Left forelimb (tissue), 1 donor: ENCODE results near the gene POLR3F.
"Not testable (repeated sequence)": the region's sequence is repeated elsewhere in the genome, so short reads cannot be mapped to it uniquely, and the experiment has no call there.

ENCODE experiments used
- DNase-seq: peaks from one replicate; pipeline ENCODE4 v3.0.0-alpha.2; 2018; ENCODE audit warnings: low spot score

Gene POLR3F, protein sequence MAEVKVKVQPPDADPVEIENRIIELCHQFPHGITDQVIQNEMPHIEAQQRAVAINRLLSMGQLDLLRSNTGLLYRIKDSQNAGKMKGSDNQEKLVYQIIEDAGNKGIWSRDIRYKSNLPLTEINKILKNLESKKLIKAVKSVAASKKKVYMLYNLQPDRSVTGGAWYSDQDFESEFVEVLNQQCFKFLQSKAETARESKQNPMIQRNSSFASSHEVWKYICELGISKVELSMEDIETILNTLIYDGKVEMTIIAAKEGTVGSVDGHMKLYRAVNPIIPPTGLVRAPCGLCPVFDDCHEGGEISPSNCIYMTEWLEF

DNA sequence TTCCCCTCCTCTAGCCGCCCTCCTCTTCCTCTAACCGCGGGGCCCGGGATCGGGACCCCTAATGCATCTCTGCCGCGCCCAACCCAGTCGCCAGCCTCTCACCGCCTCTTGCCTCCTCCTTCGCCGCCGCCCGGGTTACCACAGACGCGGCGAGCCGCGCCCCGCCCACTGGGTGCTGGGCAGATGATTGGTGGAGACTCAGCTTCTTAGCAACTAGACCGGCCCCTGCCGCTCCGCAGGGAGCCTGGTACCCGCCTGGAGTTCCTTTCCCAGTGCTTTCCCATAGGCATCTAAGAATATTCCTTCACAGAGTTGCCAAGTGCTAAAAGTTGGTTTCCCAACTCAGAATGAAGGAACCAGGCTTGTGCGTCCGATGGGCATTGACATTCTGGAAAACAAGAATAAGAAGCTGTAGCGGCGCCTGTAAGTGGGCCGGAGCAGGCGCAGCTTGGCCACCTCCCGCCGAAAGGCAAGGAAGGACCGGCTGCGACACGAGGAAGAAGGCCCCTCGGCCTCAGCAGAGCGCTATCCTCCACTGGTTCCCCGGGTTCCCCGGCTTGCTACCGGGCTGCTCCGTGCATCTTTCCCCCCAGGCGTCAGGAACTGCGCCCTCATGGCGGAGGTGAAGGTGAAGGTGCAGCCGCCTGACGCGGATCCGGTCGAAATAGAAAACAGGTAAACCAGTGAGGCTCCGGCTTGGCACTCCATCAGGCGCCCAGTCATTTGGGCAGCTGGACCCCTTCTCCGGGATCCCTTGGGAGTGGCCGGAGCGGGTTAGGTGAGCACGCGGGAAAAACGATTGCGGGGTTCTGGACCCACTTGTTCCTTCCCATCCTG lies at the start of gene POLR3F, which contains the start of gene DZANK1:
TSS of gene POLR3F (plus strand) at position 497 of the 837 bp plus-strand sequence. CDS start at position 614, 117 bp downstream.
TSS of gene DZANK1 (minus strand) at position 137 of the 837 bp plus-strand sequence. CDS start 1,672 bp downstream, outside the sequence.
- peak; percentile 98 for DNase-seq

DNA sequence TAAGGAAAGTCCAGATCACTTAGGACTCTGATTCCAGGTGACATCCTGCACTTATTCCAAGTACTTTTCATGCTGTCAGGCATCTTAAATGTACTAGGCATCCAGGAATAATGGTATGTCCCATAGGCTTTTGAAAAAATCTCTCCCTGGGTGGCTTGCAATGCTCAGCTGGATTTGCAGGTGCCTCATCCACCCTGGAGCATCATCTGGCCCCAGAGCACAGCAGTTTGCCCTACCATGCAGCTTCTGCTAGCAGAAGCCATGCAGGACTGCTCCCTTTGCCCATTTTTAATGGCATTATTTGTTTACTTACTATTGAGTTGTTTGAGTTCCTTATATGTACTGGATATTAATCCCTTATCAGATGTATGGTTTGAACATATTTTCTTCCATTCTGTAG lies 45.6 kb upstream of the POLR3F start:
- DNase-seq, result no peak

DNA sequence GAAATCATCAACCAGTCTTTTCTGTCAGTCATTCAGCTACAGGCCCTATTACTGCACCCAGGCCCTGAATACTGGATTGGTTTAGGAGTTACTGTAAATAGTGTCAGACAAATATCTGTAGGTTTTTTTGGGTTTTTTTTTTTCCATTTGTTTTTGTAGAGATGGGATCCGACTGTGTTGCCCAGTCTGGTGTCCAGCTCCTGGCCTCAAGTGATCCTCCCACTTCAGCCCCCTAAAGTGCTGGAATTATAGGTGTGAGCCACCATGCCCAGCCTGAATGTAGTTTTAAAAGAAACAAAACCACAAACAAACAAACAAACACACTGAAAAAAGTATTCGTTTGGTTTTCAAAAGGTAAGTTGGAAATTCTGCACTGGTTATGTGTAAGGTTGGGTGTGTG lies 40.0 kb upstream of the POLR3F start:
- no peak for DNase-seq

DNA sequence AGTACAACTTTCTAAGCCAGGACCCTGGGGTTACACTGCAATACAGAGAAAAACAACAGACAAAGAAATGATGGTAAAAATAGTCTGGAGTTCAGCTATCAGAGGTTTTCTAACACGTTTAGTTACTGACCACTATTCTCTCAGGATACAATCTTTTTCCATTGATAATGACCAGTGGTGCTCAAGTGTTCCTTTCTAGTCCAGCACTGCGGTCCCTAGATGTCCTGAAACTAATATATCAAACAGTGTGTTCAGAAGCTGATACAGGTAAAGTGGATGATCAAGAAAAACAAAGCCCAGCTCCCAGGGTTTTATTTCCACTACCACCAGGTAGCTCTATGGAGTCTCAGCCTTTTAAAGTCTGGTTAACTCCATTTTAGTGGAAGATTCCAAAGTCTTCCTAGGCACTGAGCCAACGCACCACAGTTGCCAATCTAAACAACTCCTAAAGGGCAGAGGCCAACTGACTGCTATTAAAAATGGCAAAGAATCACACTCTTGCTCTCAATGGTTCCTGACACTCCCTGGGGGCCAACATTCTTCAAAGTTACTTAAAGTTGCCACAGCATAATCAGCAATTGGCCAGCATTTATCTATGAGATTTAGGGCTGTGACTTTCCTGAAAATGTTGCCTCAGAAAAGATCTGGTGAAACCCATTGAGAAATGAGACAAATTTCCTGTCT lies 38.6 kb upstream of the POLR3F start:
- DNase-seq, result no peak

DNA sequence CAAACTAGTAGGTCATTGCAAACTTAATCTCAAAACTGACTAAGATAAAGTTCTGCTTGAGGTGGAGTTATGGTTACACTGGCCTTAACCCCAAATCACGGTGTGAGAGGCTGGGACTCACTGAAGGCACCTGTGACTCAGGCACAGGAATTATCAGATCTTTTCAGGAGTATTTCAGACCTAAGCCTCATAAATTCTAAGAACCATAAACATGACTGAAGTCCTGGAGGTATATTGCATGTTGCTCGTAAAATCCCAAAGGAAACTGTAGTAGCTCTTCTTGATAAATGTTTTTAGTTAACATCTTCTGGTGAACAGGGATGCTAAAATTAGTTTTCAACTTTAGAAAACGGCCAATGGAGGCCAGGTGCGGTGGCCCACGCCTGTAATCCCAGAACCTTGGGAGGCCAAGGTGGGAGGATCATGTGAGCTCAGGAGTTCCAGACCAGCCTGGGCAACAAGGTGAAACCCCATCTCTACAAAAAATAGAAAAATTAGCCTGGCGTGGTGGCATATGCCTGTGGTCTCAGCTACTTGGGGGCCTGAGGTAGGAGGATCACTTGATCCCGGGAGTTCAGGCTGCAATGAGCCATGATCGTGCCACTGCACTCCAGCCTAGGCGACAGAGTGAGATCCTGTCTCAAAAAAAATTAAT lies 36.9 kb upstream of the POLR3F start:
- DNase-seq, result no peak

DNA sequence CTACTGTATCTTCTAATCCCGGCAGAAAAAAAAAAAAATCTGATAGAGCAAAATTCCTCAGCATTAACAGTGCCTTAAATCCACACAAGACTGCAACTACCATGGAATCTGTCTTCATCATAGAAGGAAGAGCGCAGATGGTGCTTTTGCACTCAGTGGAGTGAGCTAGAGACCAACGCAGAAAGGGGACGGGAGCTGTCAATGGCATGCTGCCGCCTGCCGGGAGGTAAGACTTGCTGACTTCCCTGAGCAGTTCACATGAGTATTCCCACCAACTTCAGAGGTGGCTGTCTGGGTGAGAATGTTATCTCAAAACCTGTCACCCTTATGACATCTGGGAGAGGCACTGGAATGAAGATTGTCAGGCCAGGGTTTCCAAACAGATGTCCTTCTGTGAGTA lies 36.0 kb upstream of the POLR3F start:
- DNase-seq, result no peak

DNA sequence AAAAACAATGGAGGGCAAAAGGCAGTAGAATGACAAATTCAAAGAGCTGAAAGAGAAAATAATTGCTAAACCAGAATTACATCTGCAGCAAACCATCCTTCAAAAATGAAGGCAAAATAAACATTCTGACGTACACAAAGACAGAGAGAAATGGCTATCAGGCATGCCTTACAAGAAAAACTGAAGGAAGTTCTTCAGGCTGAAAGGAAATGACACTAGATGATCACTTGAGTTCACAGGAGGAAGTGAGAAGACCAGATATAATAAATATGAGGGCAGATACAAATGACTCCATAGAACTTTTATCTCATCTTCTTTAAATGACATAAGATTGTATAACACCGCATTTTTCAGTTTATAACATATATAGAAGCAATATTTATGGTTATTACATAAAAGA lies 30.3 kb upstream of the POLR3F start:
- no peak for DNase-seq

DNA sequence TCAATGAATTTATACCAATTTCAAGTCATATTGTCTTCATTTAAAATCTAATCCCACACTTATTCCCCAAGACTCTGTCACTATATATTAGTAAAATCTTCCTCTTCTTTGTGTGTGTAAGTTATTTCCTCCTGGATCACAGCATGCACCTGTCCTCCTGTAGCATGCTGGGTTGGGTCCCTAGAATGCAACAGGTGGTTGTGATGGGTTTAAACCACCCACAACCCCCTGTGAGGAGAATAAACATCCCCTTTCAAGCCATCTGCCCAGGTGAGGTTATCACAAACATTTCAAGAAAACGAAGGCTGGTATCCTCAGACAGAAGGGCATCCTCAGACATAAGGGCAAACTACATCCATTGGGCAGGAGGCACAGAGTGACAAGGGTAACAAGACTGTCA lies 26.8 kb upstream of the POLR3F start:
- DNase-seq, result no peak

DNA sequence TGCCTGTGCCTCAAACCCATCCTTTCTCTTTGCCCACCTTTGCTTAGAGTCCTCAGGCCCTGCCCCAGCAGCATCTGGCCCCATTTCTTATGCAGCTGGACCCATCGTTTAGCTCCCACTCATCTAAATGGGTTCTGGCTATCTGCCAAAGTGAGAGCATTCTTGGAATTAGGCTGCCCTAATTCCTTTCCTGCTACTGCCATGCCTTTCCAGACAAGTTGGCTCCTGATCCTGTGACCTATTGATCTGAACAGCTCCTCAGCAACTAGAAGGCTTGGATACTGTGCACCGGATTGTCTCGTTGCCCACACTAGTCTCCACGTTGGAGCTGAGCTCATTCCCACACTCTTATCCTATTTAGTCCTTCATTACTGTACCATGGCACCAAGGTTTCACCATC lies 23.3 kb upstream of the POLR3F start:
- no peak for DNase-seq

DNA sequence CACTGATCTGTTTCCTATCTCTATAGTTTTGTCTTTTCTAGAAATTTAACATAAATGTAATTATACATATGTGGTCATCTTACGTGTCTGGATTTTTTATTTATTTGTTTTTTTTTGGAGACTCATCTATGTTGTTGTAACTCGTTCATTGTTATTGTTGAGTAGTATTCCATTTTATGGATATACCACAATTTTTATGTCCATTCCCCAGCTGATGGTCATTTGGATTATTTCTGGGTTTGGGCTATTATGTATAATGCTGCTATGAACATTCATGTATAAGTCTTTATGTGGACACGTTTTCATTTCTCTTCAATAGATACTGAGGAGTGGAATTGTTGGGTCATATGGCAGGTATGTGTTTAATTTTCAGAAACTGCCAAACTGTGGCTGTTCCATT lies 10.6 kb upstream of the POLR3F start:
- no peak for DNase-seq

DNA sequence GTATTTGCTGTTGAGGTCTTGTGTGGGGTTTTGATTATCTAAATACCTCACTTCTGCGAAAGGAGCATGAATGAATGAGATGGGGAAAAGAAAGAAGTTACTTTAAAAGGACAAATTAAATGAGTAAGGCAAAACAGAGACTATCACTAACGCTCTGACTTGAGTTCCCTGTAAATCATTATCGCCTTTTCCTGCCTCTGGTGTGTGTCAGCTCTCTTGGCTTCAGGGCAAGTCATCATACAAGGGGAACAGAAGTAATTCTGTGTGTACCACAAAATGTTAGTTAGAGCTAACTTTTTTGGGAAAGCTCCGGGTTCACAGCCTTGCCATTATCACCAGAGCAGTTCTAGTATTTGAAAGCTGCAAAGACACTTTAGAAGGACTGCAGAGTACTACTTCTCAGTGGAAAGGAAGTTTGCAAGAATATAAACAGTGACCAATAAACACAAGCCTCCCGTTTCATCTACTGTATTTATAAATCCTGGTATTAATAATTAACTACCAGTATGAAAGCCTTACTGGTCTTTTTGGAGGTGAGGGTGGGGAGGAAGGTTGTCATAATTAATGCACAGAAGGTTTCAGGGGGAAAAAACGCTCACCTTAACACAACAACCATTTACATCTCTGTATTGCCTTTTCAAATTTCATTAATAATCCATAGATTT lies 1.5 kb upstream of the POLR3F start:
- DNase-seq, result no peak

DNA sequence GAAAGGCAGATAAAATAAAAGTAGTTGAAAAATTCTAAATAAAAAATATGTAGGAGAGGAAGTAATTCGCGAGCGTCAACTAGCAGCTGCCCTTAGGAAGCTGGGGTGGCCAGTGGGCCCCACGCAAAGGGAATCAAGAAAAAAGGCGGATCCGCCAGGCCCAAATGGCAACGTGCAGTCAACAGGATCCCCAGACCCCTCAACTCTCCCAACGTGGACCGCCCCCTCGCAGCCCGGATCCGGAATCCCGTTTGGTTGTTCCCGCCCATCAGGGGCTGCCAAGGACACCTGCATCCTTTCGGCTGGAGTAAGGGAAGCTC lies 656 bp upstream of the POLR3F start:
- no peak for DNase-seq

DNA sequence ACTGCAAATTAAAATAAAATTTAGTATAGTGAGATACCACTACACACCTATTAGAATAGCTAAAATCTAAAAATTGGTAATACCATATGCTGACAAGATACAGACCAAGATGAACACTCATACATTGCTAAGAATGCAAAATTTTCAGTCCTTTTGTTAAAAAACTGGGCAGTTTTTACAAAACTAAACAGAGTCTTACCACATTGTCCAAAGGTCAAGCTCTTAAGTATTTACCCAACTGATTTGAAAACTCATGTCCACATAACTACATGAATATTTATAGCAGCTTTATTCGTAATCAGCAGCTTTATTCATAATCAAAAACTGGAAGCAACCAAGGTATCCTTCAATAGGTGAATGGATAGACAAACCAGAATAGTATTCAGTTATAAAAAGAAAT lies 10.0 kb downstream of the POLR3F start:
- no peak for DNase-seq

DNA sequence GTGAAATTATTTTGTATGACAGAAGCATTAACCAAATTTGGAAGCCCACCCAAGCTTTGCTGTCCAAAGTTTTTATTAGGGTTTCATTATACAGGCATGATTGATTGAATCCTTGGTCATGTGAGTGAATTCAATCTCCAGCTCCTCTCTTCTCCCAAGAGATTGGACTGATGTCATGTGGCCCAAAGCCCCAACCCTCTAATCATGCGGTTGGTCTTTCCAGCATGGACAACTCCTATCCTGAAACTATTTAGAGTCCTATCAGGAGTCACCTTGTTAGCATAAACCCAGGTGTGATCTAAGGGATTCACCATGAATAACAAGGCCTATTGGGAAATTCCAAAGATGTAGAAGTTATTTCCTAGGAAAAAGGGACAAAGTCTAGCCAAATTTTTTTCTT lies 10.6 kb downstream of the POLR3F start:
- DNase-seq, result no peak

DNA sequence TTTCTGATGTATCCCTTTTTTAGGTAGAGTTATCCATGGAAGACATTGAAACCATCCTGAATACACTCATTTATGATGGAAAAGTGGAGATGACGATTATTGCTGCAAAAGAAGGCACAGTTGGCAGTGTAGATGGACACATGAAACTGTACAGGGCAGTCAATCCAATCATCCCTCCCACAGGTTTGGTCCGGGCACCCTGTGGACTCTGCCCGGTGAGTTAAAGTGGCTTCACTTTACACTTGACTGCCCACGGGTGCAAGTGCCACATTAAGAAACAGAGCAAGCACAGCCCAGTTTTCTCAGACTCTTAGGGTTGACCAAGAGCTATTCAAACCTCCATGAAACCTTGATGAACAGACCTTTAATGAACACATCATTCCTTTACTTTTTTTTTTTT lies 14.4 kb downstream of the POLR3F start:
- DNase-seq, result no peak

DNA sequence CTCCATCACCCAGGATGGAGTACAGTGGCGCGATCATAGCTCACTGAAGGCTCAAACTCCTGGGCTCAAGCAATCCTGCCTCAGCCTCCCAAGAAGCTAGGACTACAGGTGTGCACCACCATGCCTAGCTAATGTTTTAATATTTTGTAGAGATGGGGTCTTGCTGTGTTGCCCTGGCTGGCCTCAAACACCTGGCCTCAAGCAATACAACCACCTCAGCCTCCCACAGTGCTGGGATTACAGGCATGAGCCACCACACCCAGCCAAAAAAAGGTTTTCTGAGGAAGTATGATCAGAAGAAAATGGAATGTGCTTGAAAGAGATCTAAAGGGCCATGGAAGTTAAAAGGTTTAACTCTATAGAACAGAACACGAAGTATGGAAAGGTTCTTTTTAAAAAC lies 21.1 kb downstream of the POLR3F start:
- DNase-seq, result no peak

DNA sequence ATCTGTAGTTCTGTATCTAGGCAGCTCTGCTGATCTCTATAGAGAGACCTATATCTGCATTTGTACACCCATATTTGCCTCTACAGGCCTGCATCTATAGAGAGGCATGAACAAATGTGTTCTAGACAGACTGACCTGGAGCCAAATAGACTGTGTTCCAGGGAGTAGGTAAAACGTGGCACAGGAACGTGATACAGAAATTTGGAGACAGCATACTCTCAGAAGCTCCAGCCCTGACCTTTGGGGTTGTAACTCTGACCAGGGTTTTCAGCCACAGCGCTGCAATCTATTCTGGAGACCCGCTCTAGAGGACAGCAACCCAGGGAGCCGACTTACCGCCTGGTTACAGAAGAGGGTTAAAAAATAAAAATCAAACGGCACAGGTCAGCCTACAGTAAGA lies 28.9 kb downstream of the POLR3F start:
- no peak for DNase-seq

DNA sequence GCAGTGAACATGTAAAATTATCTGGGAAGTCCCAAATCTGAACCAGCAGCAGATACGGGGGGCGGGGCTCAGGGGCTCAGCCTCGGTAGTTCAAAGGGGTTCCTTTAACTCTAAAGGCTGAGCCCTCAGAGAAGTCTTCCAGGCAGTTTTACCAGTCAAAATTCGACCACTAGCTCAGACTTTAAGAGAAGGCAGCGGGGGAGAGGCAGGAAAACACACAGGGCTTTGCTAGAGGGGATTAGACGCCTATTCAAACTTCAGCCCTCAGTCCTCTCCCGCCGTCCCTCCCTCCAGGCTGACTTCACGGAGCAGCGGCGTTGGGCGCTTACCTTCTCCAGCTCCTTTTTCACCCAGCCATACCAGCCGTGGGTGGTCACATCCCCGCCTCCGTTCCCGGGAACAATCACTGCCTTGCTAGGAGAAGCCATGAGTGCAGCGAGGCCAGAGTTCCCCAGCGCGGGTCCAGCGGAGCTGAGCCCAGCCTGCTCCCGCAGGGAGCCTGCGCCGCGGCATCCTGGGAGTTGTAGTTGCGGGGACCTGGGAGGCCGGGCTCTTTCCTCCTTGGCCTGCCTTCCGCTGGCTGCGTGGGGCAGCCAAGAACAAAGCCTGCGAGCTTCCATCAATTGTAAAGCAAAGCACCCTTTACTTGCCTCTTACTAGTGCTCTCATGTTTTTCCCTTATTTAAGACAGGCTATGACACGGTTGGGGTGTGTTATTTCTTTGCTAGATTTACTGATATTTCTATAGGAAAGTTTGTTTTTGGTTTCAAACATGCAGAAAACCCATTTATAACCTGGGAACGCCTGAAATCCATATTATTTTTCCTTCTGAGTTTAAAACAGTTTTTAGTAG lies 29.8 kb downstream of the POLR3F start, which contains the start of gene RBBP9:
TSS of gene RBBP9 (minus strand) at position 486 of the 853 bp plus-strand sequence. CDS start at position 428, 58 bp downstream.
- DNase-seq, result peak; percentile 92

DNA sequence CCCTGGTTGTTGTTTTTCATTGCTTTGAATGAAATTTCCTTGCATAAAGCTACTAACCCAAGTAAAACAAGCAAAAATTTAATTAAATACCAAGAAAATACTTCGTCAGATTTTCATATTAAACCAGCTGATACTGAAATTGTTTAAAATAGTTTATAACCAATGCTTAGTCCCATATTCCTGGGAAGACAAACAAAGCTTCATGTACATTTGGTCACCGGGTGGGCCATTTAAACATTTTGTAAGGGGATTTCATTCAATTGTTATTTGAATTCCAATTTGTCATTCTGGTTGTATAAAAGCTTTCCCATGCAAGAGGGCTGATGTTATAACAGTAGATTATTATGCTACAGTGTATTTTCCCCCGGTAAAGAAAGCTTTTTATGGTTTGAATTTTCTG lies 30.4 kb downstream of the POLR3F start:
- no peak for DNase-seq

DNA sequence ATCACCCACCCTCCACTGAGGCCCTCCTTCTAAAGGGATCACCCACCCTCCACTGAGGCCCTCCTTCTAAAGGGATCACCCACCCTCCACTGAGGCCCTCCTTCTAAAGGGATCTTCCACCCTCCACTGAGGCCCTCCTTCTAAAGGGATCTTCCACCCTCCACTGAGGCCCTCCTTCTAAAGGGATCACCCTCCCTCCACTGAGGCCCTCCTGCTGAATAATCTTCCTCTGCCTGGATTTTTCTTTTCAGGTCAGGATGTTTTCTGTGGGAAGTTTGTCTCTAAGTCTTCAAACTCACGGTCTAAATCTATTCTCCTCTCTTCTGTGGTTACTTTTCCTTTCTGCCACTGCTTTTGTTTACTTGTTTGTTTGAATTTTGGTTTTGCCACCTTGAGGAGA lies 34.5 kb downstream of the POLR3F start:
- DNase-seq, result not testable (repeated sequence)
